NT2/D1 (cell line): ENCODE measurements around the gene UBE2E1.
"Not testable (repeated sequence)": the region's sequence is repeated elsewhere in the genome, so short reads cannot be mapped to it uniquely, and the experiment has no call there.

Experiments used
- SUZ12 ChIP-seq: IDR thresholded peaks from 2 replicates; pipeline ENCODE4 v1.6.1; 2011; ENCODE audit not compliant: insufficient read length, insufficient read depth; ENCODE audit errors: extremely low read depth
- YY1 ChIP-seq: IDR thresholded peaks from 2 replicates; pipeline ENCODE4 v1.6.1; 2011; ENCODE audit not compliant: insufficient read length, insufficient read depth
- ZNF274 ChIP-seq: IDR thresholded peaks from 2 replicates; pipeline ENCODE4 v1.6.1; 2011; ENCODE audit warnings: mild to moderate bottlenecking, low read depth, low read length

DNA sequence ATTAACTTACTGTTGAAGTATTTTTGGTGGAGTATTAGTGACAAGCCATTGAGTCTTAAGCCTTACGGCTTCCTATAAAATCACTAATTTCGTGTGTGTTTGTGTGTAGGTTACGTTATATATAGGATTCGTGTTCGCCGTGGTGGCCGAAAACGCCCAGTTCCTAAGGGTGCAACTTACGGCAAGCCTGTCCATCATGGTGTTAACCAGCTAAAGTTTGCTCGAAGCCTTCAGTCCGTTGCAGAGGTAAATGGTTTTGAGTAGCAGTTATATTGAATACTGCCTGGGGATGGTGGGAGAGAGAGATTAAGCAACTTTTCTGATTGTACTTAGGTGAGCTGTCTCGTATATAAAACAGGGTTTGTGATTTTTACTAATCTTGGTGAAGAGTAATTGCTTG, 112.6 kb downstream of the UBE2E1 start:
- not testable (repeated sequence) for TF ChIP-seq YY1, SUZ12, ZNF274
